Measurements from ENCODE around the gene ELMO3. TPM values are rescaled to one million over a fixed set of nuclear protein-coding genes. Genes with fewer than 3 reads are reported as not detected.

Gene ELMO3
- total RNA-seq, 1 experiment from 2014 or later: 8.6 TPM

DNA sequence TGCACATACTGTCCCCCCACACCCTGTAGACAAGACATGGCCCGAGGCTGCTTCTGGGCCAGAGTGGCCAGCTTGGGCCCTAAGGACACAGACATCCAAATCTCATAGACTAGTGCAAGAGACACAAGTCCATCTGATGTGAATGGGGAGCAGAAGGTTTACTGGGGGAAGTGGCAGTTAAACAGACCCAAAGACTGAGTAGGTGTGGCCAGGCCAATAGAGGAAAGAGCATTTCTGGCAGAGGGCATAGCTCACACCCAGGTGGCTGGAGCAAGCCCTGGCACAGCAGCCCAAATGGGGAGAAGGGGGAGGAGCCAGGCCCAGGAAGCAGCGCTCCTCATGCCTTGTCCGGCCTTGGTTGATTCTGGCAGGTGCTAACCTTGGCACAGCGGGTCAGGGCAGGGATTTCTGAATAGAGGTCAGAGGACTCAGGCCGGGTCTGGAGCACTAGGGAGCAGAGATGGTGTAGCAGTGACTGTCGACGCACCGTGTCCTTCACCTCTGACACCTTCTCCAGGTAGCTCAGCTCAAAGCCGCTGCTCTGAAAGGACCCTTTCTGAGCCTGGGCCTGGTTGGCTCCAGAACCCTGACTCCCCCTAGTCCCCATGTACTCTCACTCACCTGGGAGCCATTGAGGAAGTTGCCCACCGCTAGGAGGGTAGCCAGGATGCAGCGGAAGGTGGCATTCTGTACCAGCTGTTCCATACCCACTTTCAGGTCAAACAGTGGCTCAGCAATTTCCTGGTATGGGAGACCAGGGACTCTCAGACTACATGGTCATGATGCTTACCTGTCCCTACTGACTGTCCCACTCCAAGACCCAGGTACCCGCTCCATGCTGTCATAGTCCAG, 32.1 kb downstream of the ELMO3 start:
- no peak overlapping the region for H4K5ac ChIP-seq (ENCODE audit: insufficient read length, low read depth, low read length)
- no peak overlapping the region for H3K14ac ChIP-seq (ENCODE audit: insufficient read depth, low read length)
- no peak overlapping the region for H3K23ac ChIP-seq (ENCODE audit: insufficient read length, low read depth, low read length)
- Mint-ChIP-seq H3K4me1 (peaks cover 12 to 16% of the 10 kb centered on the region in 2 experiments), H3K36me3 (ENCODE audit: insufficient read depth in 1 of 3, low read depth in 3 of 3) (peaks cover 26 to 74% (median 60%) of the 10 kb centered on the region in 3 experiments), H3K9me3 (no peaks in the 10 kb centered on the region; a peak in 1 of 5 replicates), H3K4me3 (no peak overlapping the region), H3K27me3 (ENCODE audit: low read depth) (no peaks in the 10 kb centered on the region), H3K27ac (no peak overlapping the region)
- H3K79me1 ChIP-seq (ENCODE audit: insufficient read depth, low read depth, low read length, poor library complexity, severe bottlenecking): peaks cover 3% of the 10 kb centered on the region
- H3K27me3 ChIP-seq (ENCODE audit: insufficient read depth, low read length): no peaks in the 10 kb centered on the region
- H2BK12ac ChIP-seq (ENCODE audit: insufficient read length, low read depth, low read length): no peak overlapping the region
- H4K91ac ChIP-seq (ENCODE audit: insufficient read length, low read depth, low read length): no peak overlapping the region
- no peak overlapping the region for H4K8ac ChIP-seq (replicated peaks; ENCODE audit: insufficient read length, low read depth, low read length)
- no peak overlapping the region for H3K18ac ChIP-seq (ENCODE audit: insufficient read length, low read depth, low read length)
- no peak overlapping the region for H3K4me2 ChIP-seq (ENCODE audit: insufficient read depth, insufficient read length, low read length)
- H2BK15ac ChIP-seq (ENCODE audit: low read depth, low read length): no peak overlapping the region
- H2AFZ ChIP-seq (ENCODE audit: low read length): no peak overlapping the region
- peak; percentile 20 for DNase-seq
- H3K4me1 ChIP-seq (ENCODE audit: insufficient read depth, low read length): peaks cover 3% of the 10 kb centered on the region
- H2AK5ac ChIP-seq (ENCODE audit: insufficient read length, low read length): no peak overlapping the region
- H3T11ph ChIP-seq (ENCODE audit: low read length): no peak overlapping the region
- peaks cover 15% of the 10 kb centered on the region for H3K23me2 ChIP-seq (ENCODE audit: insufficient read length, low read depth, low read length, poor library complexity, severe bottlenecking)
- H3K9me3 ChIP-seq (ENCODE audit: control insufficient read depth, low read depth, low read length): no peaks in the 10 kb centered on the region
- H3K4ac ChIP-seq (ENCODE audit: low read depth, low read length): no peak overlapping the region
- H2BK20ac ChIP-seq (ENCODE audit: low read depth, low read length, poor library complexity, severe bottlenecking): no peak overlapping the region
- no peak overlapping the region for H3K27ac ChIP-seq (ENCODE audit: insufficient read length, low read depth, low read length)
- no peak overlapping the region for H3K9ac ChIP-seq (ENCODE audit: extremely low read depth, insufficient read length, low read length)
- H3K79me2 ChIP-seq (ENCODE audit: insufficient read depth, low read length): peaks cover 5% of the 10 kb centered on the region; the same call in 1 of the 2 replicates
- H2BK120ac ChIP-seq (ENCODE audit: low read depth, low read length, poor library complexity, severe bottlenecking): no peak overlapping the region
- no peak overlapping the region for H2BK5ac ChIP-seq (ENCODE audit: insufficient read length, low read length)
- no peaks in the 10 kb centered on the region for H4K20me1 ChIP-seq (ENCODE audit: control insufficient read depth, insufficient read depth, insufficient read length)
- TF ChIP-seq, protein P1, sequence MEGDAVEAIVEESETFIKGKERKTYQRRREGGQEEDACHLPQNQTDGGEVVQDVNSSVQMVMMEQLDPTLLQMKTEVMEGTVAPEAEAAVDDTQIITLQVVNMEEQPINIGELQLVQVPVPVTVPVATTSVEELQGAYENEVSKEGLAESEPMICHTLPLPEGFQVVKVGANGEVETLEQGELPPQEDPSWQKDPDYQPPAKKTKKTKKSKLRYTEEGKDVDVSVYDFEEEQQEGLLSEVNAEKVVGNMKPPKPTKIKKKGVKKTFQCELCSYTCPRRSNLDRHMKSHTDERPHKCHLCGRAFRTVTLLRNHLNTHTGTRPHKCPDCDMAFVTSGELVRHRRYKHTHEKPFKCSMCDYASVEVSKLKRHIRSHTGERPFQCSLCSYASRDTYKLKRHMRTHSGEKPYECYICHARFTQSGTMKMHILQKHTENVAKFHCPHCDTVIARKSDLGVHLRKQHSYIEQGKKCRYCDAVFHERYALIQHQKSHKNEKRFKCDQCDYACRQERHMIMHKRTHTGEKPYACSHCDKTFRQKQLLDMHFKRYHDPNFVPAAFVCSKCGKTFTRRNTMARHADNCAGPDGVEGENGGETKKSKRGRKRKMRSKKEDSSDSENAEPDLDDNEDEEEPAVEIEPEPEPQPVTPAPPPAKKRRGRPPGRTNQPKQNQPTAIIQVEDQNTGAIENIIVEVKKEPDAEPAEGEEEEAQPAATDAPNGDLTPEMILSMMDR (conservative IDR thresholded peaks at IDR 0.05): no peak
- WGBS (ENCODE audit: extremely low coverage, insufficient read length, low lambda C conversion rate): no CpG with 5 or more reads among the region's 12 CpGs
- H3K56ac ChIP-seq (ENCODE audit: insufficient read length, low read depth, low read length): no peak overlapping the region

Data from H9 (cell line).